GM12878 (cell line): ENCODE measurements around the gene SYT1.

Source experiments
- BHLHE40 ChIP-seq, 2 experiments: fragments of 450-650 bp in 1 of 2; IDR thresholded peaks; 2 replicates each; pipeline ENCODE4 v1.6.1; 2011 to 2017; ENCODE audit warnings: low read depth in 2 of 2, borderline replicate concordance in 1 of 2, improper control_type of control experiment in 1 of 2, low read length in 1 of 2, mild to moderate bottlenecking in 1 of 2
- CTCF ChIP-seq, 3 experiments: IDR thresholded peaks in 2 of 3; conservative IDR thresholded peaks in 1 of 3; 2 replicates each; pipeline ENCODE4 v1.5.1; 2011; ENCODE audit warnings: low read depth in 3 of 3, low read length in 3 of 3, mild to moderate bottlenecking in 3 of 3, control low read depth in 2 of 3, moderate library complexity in 2 of 3, inconsistent platforms in 1 of 3, mixed read lengths in 1 of 3; ENCODE audit not compliant: control insufficient read depth in 2 of 3, insufficient read depth in 1 of 3; ENCODE audit errors: extremely low read depth in 1 of 3
- FOXM1 ChIP-seq: IDR thresholded peaks from 2 replicates; pipeline ENCODE4 v1.6.1; 2012; ENCODE audit warnings: low read depth, mild to moderate bottlenecking, inconsistent platforms, low read length, moderate library complexity
- GATAD2B ChIP-seq: fragments of 450-650 bp; conservative IDR thresholded peaks from 2 replicates; pipeline ENCODE4 v1.6.1; 2017; ENCODE audit warnings: low read depth, mild to moderate bottlenecking, moderate library complexity
- MAX ChIP-seq: IDR thresholded peaks from 2 replicates; pipeline ENCODE4 v1.6.1; 2012; ENCODE audit warnings: low read depth, low read length, improper control_type of control experiment
- POLR2AphosphoS2 ChIP-seq: IDR thresholded peaks from 2 replicates; pipeline ENCODE4 v1.6.1; 2011; ENCODE audit warnings: low read depth, mild to moderate bottlenecking, low read length, improper control_type of control experiment, moderate library complexity
- POLR2AphosphoS5 ChIP-seq: IDR thresholded peaks from 2 replicates; pipeline ENCODE4 v1.6.1; 2011; ENCODE audit warnings: mild to moderate bottlenecking, low read length, inconsistent platforms
- TCF12 ChIP-seq: IDR thresholded peaks from 2 replicates; pipeline ENCODE4 v1.6.1; 2011; ENCODE audit warnings: low read depth, mild to moderate bottlenecking, low read length
- ZNF384 ChIP-seq: IDR thresholded peaks from 2 replicates; pipeline ENCODE4 v1.6.1; 2012; ENCODE audit warnings: low read depth, mild to moderate bottlenecking, low read length, improper control_type of control experiment, borderline replicate concordance

GRCh38 chr12:78818487-78818886, 46.1 kb upstream of the SYT1 start:
- TF ChIP-seq POLR2AphosphoS2 (no peak), ZNF384 (no peak), GATAD2B (no peak), BHLHE40 (IDR thresholded peaks at IDR 0.05; ENCODE audit: borderline replicate concordance in 1 of 2, low read depth in 2 of 2, low read length in 1 of 2) (no peak), MAX (no peak), CTCF (IDR thresholded peaks at IDR 0.05 in 2 of 3, conservative IDR thresholded peaks at IDR 0.05 in 1 of 3; ENCODE audit: control insufficient read depth in 2 of 3, extremely low read depth in 1 of 3, insufficient read depth in 1 of 3, low read depth in 3 of 3, low read length in 3 of 3) (no peak), POLR2AphosphoS5 (no peak), FOXM1 (no peak), TCF12 (no peak)
